ENCODE data around the gene C2orf80. TPM values are rescaled to one million over a fixed set of nuclear protein-coding genes. Genes with fewer than 3 reads are reported as not detected.
A peak's percentile ranks its signal among the peaks of the same experiment; 100 is the strongest.

Gene C2orf80
- total and polyA plus RNA-seq, 2 donors from 2014 or later, result not detected

DNA sequence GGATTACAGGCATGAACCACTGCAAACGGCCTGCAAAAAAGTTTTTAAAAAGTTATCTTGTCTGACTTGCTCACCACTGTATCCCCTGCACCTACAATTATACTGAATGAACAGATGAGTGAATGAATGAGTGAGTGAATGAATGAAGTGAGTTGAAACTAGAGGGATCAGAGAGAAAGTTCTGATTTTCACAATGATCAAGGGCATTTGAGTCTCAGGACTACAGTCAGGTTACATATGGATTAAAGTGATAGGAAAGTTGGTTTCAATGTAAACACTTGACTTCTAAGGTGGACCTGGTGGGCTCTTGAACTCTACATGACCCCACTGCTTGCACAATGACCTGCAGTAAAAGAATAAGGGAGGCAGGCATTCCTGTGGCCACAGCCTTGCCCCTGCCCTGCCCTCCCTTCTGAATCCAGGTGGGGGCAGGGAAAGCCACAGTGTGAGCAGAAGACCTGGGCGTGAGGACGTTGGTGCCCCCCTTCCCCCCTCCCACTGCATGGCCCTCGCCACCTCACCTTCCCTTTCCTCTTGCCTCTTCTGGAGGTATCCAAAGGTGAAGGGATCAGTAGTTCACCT, 10.7 kb downstream of the C2orf80 start:
- no peak for FAIRE-seq
- Histone ChIP-seq H3K27ac (ENCODE audit: low read depth in 2 of 2, low read length in 2 of 2) (no peak overlapping the region), H3K4me3 (ENCODE audit: low read length in 3 of 3) (no peak overlapping the region), H3K36me3 (ENCODE audit: control insufficient read depth in 2 of 3, insufficient read depth in 3 of 3, low read length in 3 of 3) (no peaks in the 10 kb centered on the region), H3K27me3 (ENCODE audit: control insufficient read depth, insufficient read depth, low read length) (no peaks in the 10 kb centered on the region), H3K9ac (ENCODE audit: low read length in 3 of 3) (no peak overlapping the region), H3K4me1 (ENCODE audit: control insufficient read depth in 2 of 3, insufficient read depth in 2 of 3, low read depth in 1 of 3, low read length in 3 of 3) (no peaks in the 10 kb centered on the region), H3K9me3 (ENCODE audit: control insufficient read depth in 2 of 3, insufficient read depth in 1 of 3, low read length in 3 of 3) (no peaks in the 10 kb centered on the region)
- intact Hi-C loops (cut with DNase I), result no loop called here
- TF ChIP-seq, protein P1, sequence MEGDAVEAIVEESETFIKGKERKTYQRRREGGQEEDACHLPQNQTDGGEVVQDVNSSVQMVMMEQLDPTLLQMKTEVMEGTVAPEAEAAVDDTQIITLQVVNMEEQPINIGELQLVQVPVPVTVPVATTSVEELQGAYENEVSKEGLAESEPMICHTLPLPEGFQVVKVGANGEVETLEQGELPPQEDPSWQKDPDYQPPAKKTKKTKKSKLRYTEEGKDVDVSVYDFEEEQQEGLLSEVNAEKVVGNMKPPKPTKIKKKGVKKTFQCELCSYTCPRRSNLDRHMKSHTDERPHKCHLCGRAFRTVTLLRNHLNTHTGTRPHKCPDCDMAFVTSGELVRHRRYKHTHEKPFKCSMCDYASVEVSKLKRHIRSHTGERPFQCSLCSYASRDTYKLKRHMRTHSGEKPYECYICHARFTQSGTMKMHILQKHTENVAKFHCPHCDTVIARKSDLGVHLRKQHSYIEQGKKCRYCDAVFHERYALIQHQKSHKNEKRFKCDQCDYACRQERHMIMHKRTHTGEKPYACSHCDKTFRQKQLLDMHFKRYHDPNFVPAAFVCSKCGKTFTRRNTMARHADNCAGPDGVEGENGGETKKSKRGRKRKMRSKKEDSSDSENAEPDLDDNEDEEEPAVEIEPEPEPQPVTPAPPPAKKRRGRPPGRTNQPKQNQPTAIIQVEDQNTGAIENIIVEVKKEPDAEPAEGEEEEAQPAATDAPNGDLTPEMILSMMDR (IDR thresholded peaks at IDR 0.05; ENCODE audit: borderline replicate concordance, extremely low read depth, insufficient read depth), result no peak
- peak in 2 of 5 donors; percentile 14 to 25 for DNase-seq

DNA sequence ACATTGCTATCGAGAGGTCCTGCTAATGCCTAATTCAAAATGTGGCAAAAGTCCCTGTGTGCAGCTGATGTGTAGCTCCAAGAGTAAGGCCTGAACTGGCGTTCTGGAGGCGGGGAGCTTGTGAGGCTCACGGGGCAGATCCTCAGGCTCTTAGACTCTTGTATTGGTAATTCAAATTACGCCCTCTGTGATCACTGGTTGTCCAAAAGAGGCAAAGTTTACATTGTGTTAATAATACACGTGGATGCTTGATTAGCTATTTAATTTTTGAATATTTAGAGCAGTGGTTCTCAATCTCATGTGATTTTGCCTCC, 14.0 kb downstream of the C2orf80 start:
- DNase-seq, result no peak
- Histone ChIP-seq H3K9ac (ENCODE audit: low read length in 3 of 3) (no peak overlapping the region), H3K4me3 (ENCODE audit: low read length in 3 of 3) (no peak overlapping the region), H3K4me1 (ENCODE audit: control insufficient read depth in 2 of 3, insufficient read depth in 2 of 3, low read depth in 1 of 3, low read length in 3 of 3) (no peaks in the 10 kb centered on the region), H3K9me3 (ENCODE audit: control insufficient read depth in 2 of 3, insufficient read depth in 1 of 3, low read length in 3 of 3) (no peaks in the 10 kb centered on the region), H3K27me3 (ENCODE audit: control insufficient read depth, insufficient read depth, low read length) (no peaks in the 10 kb centered on the region), H3K36me3 (ENCODE audit: control insufficient read depth in 2 of 3, insufficient read depth in 3 of 3, low read length in 3 of 3) (no peaks in the 10 kb centered on the region), H3K27ac (ENCODE audit: low read depth in 2 of 2, low read length in 2 of 2) (no peak overlapping the region)
- TF ChIP-seq, protein P1 (IDR thresholded peaks at IDR 0.05; ENCODE audit: borderline replicate concordance, extremely low read depth, insufficient read depth), result no peak
- no peak for FAIRE-seq
- intact Hi-C loops (cut with DNase I), result no loop called here

DNA sequence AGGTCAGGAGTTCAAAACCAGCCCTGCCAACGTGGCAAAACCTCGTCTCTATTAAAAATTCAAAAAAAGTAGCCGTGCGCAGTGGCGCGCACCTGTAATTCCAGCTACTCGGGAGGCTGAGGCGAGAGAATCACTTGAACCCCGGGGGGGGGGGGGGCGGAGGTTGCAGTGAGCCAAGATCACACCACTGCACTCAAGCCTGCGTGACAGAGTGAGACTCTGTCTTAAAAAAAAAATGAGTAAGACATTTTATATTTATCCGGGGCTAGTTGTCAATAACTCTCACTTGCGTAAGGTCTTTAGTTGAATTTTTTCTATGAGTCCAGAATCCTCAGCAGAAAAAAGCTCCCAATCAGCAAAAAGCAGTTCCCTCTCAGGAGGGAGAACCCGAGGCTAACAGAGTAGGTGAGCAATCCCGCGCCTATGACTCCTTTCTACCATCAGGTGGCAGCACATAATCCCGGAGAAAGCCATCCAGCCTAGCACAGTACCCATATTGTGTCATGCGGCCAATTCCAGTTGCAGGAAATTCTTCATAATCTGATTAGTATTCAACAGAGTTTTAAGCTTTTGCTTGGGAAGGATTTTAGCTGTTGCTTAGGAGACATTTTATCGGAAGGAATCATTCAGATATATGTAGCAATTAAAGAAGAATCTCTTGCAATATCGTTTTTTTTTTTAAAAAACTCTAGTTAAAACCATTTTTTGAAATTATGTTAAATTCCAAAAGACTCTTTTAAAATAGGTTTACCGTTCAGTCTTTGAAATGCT, 14.6 kb downstream of the C2orf80 start:
- no peaks in the 10 kb centered on the region for H3K9me3 ChIP-seq (ENCODE audit: control insufficient read depth in 2 of 3, insufficient read depth in 1 of 3, low read length in 3 of 3)
- no peaks in the 10 kb centered on the region for H3K4me1 ChIP-seq (ENCODE audit: control insufficient read depth in 2 of 3, insufficient read depth in 2 of 3, low read depth in 1 of 3, low read length in 3 of 3)
- no peaks in the 10 kb centered on the region for H3K27me3 ChIP-seq (ENCODE audit: control insufficient read depth, insufficient read depth, low read length)
- peak; percentile 93 for FAIRE-seq
- no peak overlapping the region for H3K27ac ChIP-seq (ENCODE audit: low read depth in 2 of 2, low read length in 2 of 2)
- no peaks in the 10 kb centered on the region for H3K36me3 ChIP-seq (ENCODE audit: control insufficient read depth in 2 of 3, insufficient read depth in 3 of 3, low read length in 3 of 3)
- no peak overlapping the region for H3K9ac ChIP-seq (ENCODE audit: low read length in 3 of 3)
- TF ChIP-seq, protein P1 (IDR thresholded peaks at IDR 0.05; ENCODE audit: borderline replicate concordance, extremely low read depth, insufficient read depth), result peak; percentile 76
- peak; percentile 73 to 91 (median 77) for DNase-seq
- intact Hi-C loops (cut with DNase I), result no loop called here
- H3K4me3 ChIP-seq (ENCODE audit: low read length in 3 of 3), result no peak overlapping the region
